SK-N-SH (cell line): ENCODE data around the gene PLA2G2D. TPM values are rescaled to one million over a fixed set of nuclear protein-coding genes. Genes with fewer than 3 reads are reported as not detected.

Experiments used
- CTCF ChIA-PET: fragments of 300-600, 350-600 bp; formaldehyde crosslinking; extraction: SDS; loops from one replicate; lab custom pipeline; 2021; lab: Yijun Ruan, JAX
- POLR2A ChIA-PET: fragments of 350-600 bp; sonication (Branson Sonifier 250); formaldehyde crosslinking; extraction: SDS; loops from one replicate; lab custom pipeline; 2020; ENCODE audit warnings: antibody characterized with exemption, inconsistent platforms; lab: Yijun Ruan, JAX
- DNase-seq: peaks from one replicate; pipeline ENCODE4 v3.0.0; 2012
- H2AFZ ChIP-seq: fragments of 200-600 bp; sonication (generic); 2 replicates; pipeline ENCODE4 v1.8.1; 2016; ENCODE audit warnings: antibody characterized with exemption, mild to moderate bottlenecking, low read depth
- H3F3A ChIP-seq: fragments of 200-600 bp; sonication (generic); replicated peaks from 2 replicates; pipeline ENCODE3; 2016; ENCODE audit warnings: antibody characterized with exemption, mild to moderate bottlenecking; ENCODE audit not compliant: insufficient read depth
- H3K27ac ChIP-seq, 2 experiments: fragments of 200-500 bp in 1 of 2; fragments of 200-600 bp in 1 of 2; sonication (Bioruptor generic) in 1 of 2; sonication (generic), shearing (Covaris generic) in 1 of 2; 2 replicates each; pipeline versions ENCODE4 v1.5.1 to v1.6.1; 2014 to 2016; ENCODE audit warnings: low read depth in 2 of 2, inconsistent platforms in 1 of 2, low read length in 1 of 2, mild to moderate bottlenecking in 1 of 2, mixed read lengths in 1 of 2
- H3K27me3 ChIP-seq: fragments of 200-600 bp; sonication (generic), shearing (Covaris generic); 2 replicates; pipeline ENCODE4 v1.6.1; 2016; ENCODE audit warnings: mixed run types; ENCODE audit not compliant: insufficient read depth
- H3K36me3 ChIP-seq, 2 experiments: fragments of 200-500 bp in 1 of 2; fragments of 200-600 bp in 1 of 2; sonication (Bioruptor generic) in 1 of 2; sonication (generic) in 1 of 2; replicated peaks in 1 of 2; 2 replicates each; pipeline versions ENCODE3 to v1.5.1; 2014 to 2016; ENCODE audit warnings: low read length in 1 of 2, mild to moderate bottlenecking in 1 of 2; ENCODE audit not compliant: insufficient read depth in 2 of 2, control insufficient read depth in 1 of 2
- H3K4me1 ChIP-seq, 2 experiments: fragments of 200-500 bp in 1 of 2; fragments of 200-600 bp in 1 of 2; sonication (Bioruptor generic) in 1 of 2; sonication (generic), shearing (Covaris generic) in 1 of 2; 2 replicates each; pipeline versions ENCODE4 v1.5.1 to v1.6.1; 2014 to 2016; ENCODE audit warnings: low read depth in 1 of 2, low read length in 1 of 2, mixed run types in 1 of 2; ENCODE audit not compliant: insufficient read depth in 2 of 2, control insufficient read depth in 1 of 2
- H3K4me2 ChIP-seq: fragments of 200-600 bp; sonication (generic), shearing (Covaris generic); 2 replicates; pipeline ENCODE4 v1.6.1; 2017; ENCODE audit warnings: mixed run types
- H3K4me3 ChIP-seq, 2 experiments: fragments of 200-500 bp in 1 of 2; fragments of 200-600 bp in 1 of 2; sonication (Bioruptor generic) in 1 of 2; sonication (generic), shearing (Covaris generic) in 1 of 2; 2 replicates each; pipeline versions ENCODE4 v1.5.1 to v1.8.1; 2014 to 2016; ENCODE audit warnings: low read depth in 2 of 2, inconsistent platforms in 1 of 2, low read length in 1 of 2, mild to moderate bottlenecking in 1 of 2, mixed read lengths in 1 of 2, moderate library complexity in 1 of 2
- H3K79me2 ChIP-seq: fragments of 200-600 bp; sonication (generic); 2 replicates; pipeline ENCODE4 v1.8.1; 2017; ENCODE audit warnings: mild to moderate bottlenecking; ENCODE audit not compliant: insufficient read depth
- H3K9ac ChIP-seq: fragments of 200-600 bp; sonication (generic); 2 replicates; pipeline ENCODE4 v1.6.1; 2017; ENCODE audit warnings: mixed run types
- H3K9me2 ChIP-seq: fragments of 200-600 bp; sonication (generic); 2 replicates; pipeline ENCODE4 v1.6.1; 2017; ENCODE audit warnings: mixed run types
- H3K9me3 ChIP-seq: fragments of 200-600 bp; sonication (generic); 2 replicates; pipeline ENCODE4 v1.6.1; 2017; ENCODE audit warnings: mixed run types, mild to moderate bottlenecking, moderate library complexity
- H4K20me1 ChIP-seq: fragments of 200-600 bp; sonication (generic); 2 replicates; pipeline ENCODE4 v1.6.1; 2017; ENCODE audit warnings: mild to moderate bottlenecking, mixed run types; ENCODE audit not compliant: insufficient read depth
- EP300 ChIP-seq, 2 experiments: IDR thresholded peaks; 2 replicates each; pipeline versions ENCODE4 v1.4.0 to v1.6.1; 2012; ENCODE audit warnings: borderline replicate concordance in 1 of 2, low read depth in 1 of 2, low read length in 1 of 2
- NFIC ChIP-seq: IDR thresholded peaks from 2 replicates; pipeline ENCODE4 v1.4.0; 2012; ENCODE audit warnings: borderline replicate concordance
- POLR2AphosphoS5 ChIP-seq: IDR thresholded peaks from 2 replicates; pipeline ENCODE4 v1.6.1; 2012; ENCODE audit warnings: low read depth, low read length
- REST ChIP-seq: IDR thresholded peaks from 2 replicates; pipeline ENCODE4 v1.6.1; 2012; ENCODE audit warnings: mild to moderate bottlenecking, low read depth, low read length, moderate library complexity
- RXRA ChIP-seq: IDR thresholded peaks from 2 replicates; pipeline ENCODE4 v1.4.0; 2012; ENCODE audit warnings: low read depth, mild to moderate bottlenecking, borderline replicate concordance
- SIN3A ChIP-seq: IDR thresholded peaks from 2 replicates; pipeline ENCODE4 v1.6.1; 2012; ENCODE audit warnings: low read depth, mild to moderate bottlenecking, low read length, moderate library complexity, borderline replicate concordance
- TCF12 ChIP-seq: IDR thresholded peaks from 2 replicates; pipeline ENCODE4 v1.4.0; 2012
- USF1 ChIP-seq: IDR thresholded peaks from 2 replicates; pipeline ENCODE4 v1.4.0; 2012; ENCODE audit warnings: low read depth, borderline replicate concordance
- WGBS: methylation state at CpG from one replicate; pipeline ENCODE4 v1.1.6; 2017; ENCODE audit warnings: low lambda C conversion rate; 5-methylcytosine and 5-hydroxymethylcytosine counted together
- polyA plus RNA-seq, 3 experiments: library from polyadenylated mRNA; depleted of rRNA; stranded (reverse); fragments of >200 nt; gene quantifications; 2 replicates each; pipeline ENCODE4 v1.2.3, GENCODE V29; 2012

The PLA2G2D gene
- polyA plus RNA-seq, 1 of the 3 experiments (the other 2 are of a cell fraction), result not detected

GRCh38 chr1:20112279-20113000, 6.9 kb downstream of the PLA2G2D start:
- ChIA-PET POLR2A (no interaction called here), CTCF (interaction anchor here (2.5 to 2.8 kb wide), 2 partner anchors 11 to 41 kb away, joined by 7 to 13 read pairs; no protein-coding TSS in a partner anchor)
- no peaks in the 10 kb centered on the region for H4K20me1 ChIP-seq

More at GRCh38 chr1:20112279-20113000, 6.9 kb downstream of the PLA2G2D start:
- Histone ChIP-seq H2AFZ (no peak overlapping the region), H3K79me2 (no peaks in the 10 kb centered on the region), H3K4me2 (no peak overlapping the region), H3K27me3 (no peaks in the 10 kb centered on the region; the same call in 1 of the 2 replicates), H3K4me3 (no peak overlapping the region), H3K36me3 (no peaks in the 10 kb centered on the region), H3K9me3 (no peaks in the 10 kb centered on the region), H3K9ac (no peak overlapping the region), H3K27ac (no peak overlapping the region), H3F3A (no peaks in the 10 kb centered on the region), H3K9me2 (no peaks in the 10 kb centered on the region), H3K4me1 (no peaks in the 10 kb centered on the region)
- TF ChIP-seq REST (no peak), SIN3A (no peak), POLR2AphosphoS5 (no peak), RXRA (no peak), NFIC (no peak), EP300 (IDR thresholded peaks at IDR 0.05; ENCODE audit: borderline replicate concordance in 1 of 2, low read depth in 1 of 2, low read length in 1 of 2) (no peak), USF1 (no peak), TCF12 (peak; percentile 28; the same call in 1 of the 2 replicates)
- DNase-seq, result no peak
- 38% methylated on average over 2 of the region's 3 CpGs for WGBS
